SW480 (cell line): Measurements from ENCODE around the gene RYR2.
A peak's percentile ranks its signal among the peaks of the same experiment; 100 is the strongest.

Experiments
- DNase-seq: peaks from one replicate; pipeline ENCODE4 v3.0.0-alpha.2; 2016; ENCODE audit warnings: low spot score

Gene RYR2

GRCh38 chr1:237041795-237042525 lies at the start of gene RYR2:
Gene RYR2, plus strand, starts transcription at chr1:237042184. Its CDS starts 338 bp downstream, at chr1:237042522.
- no peak for DNase-seq

DNA sequence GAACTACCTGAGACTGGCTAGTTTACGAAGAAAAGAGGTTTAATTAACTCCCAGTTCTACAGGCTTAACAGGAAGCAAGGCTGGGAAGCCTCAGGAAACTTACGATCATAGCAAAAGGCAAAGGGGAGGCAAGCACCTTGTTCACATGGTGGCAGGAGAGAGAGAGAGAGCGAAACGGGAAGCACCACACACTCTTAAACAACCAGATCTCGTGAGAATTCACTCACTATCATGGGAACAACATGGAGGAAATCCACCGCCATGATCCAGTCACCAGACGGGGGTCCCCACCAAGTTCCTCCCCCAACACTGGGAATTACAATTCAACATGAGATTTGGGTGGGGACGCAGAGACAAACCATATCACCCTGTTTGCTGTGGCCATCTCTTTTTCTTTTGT lies 49.5 kb upstream of the RYR2 start:
- DNase-seq = no peak

- DNase-seq = no peak
These were observed 47.5 kb upstream of the RYR2 start for GRCh38 chr1:236994450-236994849.

GRCh38 chr1:236997361-236997760 lies 44.6 kb upstream of the RYR2 start:
- no peak for DNase-seq

GRCh38 chr1:236997882-236998281 lies 44.1 kb upstream of the RYR2 start:
- no peak for DNase-seq

DNA sequence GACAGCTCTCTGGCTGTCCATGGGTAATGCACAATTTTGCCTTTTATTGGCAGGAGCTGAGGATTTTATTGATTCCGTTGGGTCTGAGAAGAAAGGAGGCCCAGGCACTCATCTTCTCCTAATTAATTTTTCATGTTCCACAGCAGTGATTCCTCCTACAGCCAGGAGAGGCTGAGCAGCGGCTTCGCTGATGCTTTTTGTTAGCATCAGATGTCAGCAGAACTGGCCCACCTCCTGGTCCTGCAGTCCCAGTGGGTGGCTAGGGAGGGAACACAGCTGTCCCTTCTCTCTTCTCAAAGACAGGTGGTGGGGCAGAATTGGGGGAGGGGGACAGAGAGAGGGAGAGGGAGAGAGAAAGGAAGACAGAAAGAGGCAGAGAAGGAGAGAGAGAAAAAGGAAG lies 43.4 kb upstream of the RYR2 start:
- DNase-seq = no peak

DNA sequence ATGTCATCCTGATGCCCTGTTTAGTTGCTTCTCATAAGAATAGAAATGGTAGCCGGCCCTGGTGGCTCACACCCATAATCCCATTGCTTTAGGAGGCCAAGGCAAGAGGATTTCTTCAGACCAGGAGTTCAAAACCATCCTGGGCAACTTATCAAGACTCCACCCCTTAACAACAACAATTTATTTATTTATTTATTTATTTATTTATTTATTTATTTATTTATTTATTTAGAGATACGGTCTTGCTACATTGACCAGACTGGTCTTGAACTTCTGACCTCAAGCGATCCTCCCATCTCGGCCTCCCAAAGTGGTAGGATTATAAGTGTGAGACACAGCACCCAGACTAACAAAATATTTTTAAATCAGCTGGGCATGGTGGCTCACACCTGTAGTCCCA lies 41.8 kb upstream of the RYR2 start:
- DNase-seq = no peak

GRCh38 chr1:237003516-237003915 lies 38.5 kb upstream of the RYR2 start:
- DNase-seq = no peak

GRCh38 chr1:237004116-237004515 lies 37.9 kb upstream of the RYR2 start, which contains the start of gene MT1HL1:
Gene MT1HL1, minus strand, starts transcription at chr1:237004441. Its CDS starts 69 bp downstream, at chr1:237004372.
- DNase-seq = no peak

- DNase-seq = no peak
These were observed 36.3 kb upstream of the RYR2 start for GRCh38 chr1:237005674-237006073.

GRCh38 chr1:237007147-237007881 lies 34.7 kb upstream of the RYR2 start:
- no peak for DNase-seq

DNA sequence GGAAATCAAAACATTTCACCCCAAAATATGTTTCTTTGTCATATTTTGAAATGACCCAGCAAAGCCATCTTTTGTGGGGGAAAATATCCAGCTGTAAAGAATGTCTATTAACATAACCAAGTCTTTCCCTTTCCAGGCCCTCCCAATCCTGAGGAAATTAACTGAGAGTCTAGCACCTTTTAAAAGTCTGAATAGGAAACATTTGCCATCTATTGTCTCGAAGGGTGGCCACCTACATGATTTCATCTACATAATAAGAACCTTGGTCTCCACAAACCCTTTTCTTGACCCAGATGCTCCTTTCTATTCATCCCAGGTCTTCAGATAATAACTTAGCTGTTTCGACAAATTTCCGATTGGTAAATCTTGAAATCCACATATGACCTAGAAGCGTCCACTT lies 32.4 kb upstream of the RYR2 start:
- DNase-seq = no peak

- no peak for DNase-seq
These were observed 30.6 kb upstream of the RYR2 start for GRCh38 chr1:237011432-237011831.

DNA sequence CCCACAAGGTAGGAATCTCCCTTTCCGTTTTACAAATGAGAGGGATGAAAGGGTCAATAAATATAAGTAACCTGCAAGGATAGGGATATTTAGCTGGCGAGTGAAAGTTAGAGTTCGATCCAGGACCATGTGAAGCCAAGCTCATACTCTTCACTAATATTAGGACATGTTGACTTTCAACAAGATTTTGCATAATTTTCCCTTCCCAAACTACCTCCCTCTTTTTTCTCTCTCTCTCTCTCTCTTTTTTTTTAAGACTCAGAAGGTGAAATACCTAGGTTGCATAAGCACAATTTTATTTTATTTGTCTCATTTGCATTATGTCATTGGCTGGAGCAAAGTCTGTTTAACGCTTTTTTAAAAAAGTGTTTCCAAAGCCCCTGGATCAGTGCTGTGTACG lies 29.6 kb upstream of the RYR2 start:
- DNase-seq = no peak

DNA sequence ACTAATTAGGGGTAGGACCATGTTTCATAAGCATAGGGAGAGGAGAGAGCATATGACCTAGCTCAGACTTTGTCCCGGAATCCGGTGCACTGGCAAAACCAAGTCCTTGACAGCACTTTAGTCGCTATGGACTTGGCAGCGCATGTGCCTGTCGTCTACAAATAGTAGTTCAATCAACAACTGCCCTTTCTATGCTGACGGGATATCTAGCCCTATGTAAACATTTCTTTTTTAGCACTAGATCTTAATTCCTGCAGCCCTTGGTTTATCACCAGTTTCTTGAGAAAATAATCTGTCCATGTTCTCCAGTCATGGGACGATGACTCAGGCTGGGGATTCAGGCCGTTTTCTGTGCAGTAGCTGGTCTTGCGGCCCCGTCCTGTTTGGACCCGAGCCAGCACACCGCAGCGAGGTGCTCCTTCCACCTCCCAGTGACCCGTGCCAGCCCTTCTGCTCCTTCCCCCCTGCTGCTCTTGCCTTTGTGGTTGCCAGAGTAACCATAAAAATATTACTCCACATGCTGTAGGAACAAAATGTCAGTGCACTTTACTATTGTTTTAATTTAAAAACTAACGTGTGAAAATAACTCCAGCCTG lies 29.1 kb upstream of the RYR2 start:
- peak; percentile 6 for DNase-seq

DNA sequence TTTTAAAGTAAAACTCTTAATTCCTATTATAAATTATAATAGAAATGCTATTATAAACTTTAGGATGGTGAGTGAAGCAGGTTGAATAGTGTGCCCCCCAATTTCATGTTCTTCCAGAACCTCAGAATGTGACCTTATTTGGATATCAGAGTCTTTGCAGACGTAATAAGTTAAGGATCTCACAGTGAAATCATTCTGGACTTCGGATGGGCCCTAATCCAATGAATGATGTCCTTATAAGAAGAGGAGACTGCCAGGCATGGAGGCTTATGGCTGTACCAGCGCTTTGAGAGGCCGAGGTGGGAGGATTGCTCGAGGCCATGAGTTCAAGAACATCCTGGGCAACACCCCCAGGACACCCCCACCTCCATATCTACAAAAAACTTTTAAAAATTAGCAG lies 28.4 kb upstream of the RYR2 start:
- DNase-seq = no peak

DNA sequence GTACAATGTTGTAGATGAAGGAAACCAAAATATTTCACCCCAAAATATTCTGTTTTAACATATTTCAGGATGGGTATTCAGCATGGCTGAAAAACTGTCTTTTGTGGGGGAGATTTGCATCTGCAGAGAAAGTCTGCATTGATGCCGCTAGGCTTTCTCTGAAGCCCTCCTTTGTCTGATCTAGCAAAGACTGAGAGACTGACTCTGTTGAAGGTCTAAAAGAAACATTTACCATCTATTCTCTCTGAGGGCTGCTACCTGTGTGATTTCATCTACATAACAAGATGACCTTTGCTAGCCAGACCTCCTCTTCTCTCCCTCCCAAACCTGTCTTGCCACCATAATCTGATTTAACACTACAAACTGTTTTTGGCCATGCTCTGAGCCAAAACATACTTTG lies 25.4 kb upstream of the RYR2 start:
- DNase-seq = no peak

DNA sequence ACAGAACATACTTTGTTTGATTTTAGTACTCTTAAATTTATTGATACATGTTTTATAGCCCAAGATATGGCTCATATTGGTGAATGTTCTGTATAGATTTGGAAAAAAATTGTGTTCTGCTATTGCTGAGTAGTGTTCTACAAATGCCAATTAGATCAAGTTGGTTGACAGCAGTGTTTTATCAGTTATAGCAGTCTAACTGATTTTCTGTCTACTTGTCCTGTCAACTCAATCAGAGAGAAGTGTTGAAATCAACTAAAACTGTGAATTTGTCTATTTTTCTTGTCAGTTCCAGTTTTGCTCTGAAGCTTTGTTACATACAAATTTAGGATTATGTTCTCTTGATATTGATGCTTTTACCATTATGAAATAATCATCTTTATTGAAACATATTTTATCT lies 23.1 kb upstream of the RYR2 start:
- DNase-seq = no peak

- DNase-seq = no peak
These were observed 16.5 kb upstream of the RYR2 start for GRCh38 chr1:237025358-237026074.

DNA sequence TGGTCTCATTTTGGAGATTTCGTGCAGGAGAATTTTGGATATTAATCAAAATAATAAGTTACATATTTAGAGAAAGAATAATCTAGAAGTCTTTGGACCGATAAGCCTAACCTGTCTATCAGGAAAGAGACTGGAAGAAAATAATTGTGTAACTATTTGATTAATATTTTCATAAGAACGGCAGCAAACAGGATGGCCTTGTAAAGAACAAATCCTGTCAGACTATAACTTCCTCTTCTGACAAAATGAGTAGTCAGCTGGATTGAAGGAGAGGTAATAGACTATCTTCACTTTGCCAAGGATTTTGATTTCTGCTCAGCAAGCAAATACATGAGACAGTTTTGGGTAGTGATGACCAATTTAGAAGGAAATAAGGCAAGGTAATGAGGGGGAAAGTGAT lies 12.7 kb upstream of the RYR2 start:
- DNase-seq = no peak

DNA sequence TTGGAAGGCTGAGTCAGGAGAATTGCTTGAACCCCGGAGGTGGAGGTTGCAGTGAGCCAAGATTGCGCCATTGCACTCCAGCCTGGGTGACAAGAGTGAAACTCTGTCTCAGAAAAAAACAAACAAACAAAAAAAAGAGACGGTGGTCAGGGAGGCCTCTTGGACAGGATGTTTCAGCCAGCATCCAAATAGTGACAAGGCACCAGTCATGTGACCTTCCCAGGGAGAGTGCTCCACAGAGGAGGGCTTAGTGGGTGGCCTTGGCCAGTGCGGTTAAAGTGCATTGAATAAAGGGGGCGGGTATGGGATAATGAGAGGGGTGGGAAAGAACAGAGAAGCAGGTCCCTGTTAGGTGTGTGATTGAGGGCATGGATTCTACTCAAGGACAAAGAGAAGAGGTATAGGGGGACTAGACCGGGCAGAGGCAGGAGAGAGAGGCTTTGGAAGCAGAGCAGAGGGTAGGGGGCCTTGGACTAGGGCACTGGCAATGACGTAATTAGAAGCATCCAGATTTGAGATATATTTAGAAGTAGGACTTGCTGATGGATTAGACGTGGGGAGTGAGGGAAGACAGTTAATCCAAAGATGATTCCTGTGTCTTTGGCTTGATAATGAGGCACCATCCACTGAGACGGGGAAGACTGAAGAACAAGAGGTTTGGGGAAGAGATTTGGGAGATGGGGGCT lies 12.0 kb upstream of the RYR2 start:
- DNase-seq = no peak

DNA sequence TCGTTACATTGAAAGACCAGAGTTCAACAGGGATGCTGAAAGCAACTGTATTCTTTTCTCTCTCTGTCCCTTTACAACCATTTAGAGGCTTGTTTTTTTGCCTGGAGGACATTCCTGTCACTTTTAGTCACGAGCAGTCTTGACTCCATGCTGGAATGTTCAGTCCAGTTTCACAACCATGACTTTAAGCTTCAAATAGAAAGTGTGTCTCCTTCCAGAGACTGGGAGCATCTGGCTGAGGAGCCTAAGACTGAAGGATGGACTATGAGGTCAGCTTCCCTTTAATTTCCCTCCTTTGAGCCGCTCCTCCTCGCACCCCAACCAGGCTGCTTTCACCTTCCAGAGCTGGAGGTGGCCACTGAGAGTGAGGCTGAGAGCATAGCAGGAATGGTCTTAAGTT lies 10.5 kb upstream of the RYR2 start:
- no peak for DNase-seq
